Astrocyte (in vitro differentiated cells and primary cell): ENCODE measurements around the gene TNNI3K.

Experiments used
- EZH2 ChIP-seq: IDR thresholded peaks from 2 replicates; pipeline ENCODE4 v1.6.1; 2012; ENCODE audit warnings: mild to moderate bottlenecking, low read length, inconsistent platforms; ENCODE audit not compliant: insufficient read depth
- TF ChIP-seq, protein P1 (sequence below): IDR thresholded peaks from 2 replicates; pipeline ENCODE4 v1.5.1; 2011; ENCODE audit warnings: low read depth, mild to moderate bottlenecking, inconsistent platforms, low read length, moderate library complexity; ENCODE audit not compliant: insufficient read depth

GRCh38 chr1:74314438-74314837 is 79.3 kb downstream of the TNNI3K start:
- TF ChIP-seq, protein P1, sequence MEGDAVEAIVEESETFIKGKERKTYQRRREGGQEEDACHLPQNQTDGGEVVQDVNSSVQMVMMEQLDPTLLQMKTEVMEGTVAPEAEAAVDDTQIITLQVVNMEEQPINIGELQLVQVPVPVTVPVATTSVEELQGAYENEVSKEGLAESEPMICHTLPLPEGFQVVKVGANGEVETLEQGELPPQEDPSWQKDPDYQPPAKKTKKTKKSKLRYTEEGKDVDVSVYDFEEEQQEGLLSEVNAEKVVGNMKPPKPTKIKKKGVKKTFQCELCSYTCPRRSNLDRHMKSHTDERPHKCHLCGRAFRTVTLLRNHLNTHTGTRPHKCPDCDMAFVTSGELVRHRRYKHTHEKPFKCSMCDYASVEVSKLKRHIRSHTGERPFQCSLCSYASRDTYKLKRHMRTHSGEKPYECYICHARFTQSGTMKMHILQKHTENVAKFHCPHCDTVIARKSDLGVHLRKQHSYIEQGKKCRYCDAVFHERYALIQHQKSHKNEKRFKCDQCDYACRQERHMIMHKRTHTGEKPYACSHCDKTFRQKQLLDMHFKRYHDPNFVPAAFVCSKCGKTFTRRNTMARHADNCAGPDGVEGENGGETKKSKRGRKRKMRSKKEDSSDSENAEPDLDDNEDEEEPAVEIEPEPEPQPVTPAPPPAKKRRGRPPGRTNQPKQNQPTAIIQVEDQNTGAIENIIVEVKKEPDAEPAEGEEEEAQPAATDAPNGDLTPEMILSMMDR, result no peak
- TF ChIP-seq EZH2, result no peak
